HG03280 (cell line): ENCODE measurements around the gene SYTL1.
A peak's percentile ranks its signal among the peaks of the same experiment; 100 is the strongest.
"Not testable (repeated sequence)": the region's sequence is repeated elsewhere in the genome, so short reads cannot be mapped to it uniquely, and the experiment has no call there.

Experiments
- ATAC-seq: cut with Tn5 transposase; IDR thresholded peaks from one replicate; pipeline ENCODE4 v1.9.1; 2021; ENCODE audit warnings: mild to moderate bottlenecking, moderate library complexity; ENCODE audit not compliant: unreplicated experiment

The SYTL1 gene

DNA sequence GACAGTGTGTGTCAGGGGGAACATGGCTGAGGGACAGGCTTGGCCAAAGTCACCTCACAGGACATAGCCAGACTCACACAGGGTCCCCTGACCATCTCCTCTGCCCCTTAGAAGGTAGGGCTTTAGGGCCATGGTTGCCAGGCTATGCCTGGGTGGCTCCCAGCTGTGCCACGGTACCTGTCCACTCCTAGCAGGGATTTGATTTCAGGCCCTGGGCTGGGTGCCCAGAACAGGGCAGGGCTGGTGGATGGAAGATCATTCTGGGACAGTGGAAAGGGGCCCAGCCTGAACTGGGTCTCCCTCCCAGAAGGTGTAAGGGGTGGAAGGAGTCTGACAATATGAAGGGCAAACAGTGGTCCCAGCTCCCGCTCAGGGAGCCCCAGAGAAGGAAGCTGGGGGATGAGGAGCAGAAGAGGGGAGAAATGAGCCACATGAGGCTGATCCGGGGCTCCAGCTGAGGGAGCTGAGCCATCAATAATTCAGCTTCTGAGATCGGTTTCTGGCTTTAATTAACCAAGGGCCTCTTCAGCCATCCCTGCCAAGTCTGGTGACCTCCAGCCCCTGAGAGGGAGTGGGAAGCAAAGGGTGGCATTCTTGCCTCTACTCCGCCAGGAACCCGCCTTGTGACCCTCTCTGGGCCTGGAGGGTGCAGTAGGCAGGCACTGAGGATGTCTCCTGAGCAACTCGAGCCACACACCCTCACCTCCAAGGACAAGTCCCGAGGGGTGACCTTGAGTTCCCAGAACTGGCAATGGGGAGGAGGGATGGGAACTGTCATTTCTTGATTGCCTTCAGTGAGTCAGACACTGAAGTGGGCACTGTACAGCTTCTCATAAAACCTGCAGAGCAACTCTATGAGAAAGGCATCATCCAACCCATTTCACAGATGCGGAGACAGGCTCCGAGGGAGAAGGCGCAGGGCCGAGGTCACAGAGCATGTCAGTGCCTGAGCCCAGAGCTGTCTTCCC lies 39.2 kb downstream of the SYTL1 start:
- no peak for ATAC-seq

DNA sequence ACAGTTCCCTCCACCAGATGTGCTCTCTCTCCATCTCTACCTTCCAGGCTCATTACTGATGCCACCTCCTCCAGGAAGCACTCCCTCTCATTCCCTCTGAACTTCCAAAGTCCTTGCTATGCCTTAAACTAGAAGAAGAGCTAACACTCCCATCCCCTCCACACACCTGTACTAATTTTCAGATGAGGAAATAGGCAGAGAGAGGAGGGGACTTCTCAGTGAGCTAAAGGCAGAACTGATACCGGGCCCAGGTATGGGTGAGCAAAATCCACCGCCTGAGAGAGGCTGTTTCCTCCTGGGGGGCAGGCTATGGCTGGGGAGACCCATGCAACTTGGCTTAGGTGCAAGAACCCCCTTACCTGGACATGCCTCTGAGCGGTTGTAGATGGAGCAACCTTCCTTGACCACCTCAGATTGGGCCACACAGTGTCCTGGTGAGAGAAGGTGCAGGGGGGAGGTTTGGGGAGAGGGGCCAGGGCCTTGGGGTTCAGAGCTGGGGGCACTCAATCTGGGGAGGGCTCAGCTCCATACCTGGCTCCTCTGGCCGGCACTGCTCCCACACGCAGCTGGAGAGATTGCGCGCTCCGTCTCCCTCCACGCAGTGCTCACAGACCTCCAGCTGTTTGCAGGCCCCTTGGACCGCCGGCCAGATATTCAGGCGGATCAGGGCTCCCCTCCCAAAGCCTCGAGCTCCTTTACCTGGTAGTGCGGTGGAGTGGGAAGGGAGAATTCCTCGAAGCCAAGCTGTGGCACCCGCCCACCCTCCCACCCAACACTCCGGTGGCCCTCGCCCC lies 40.3 kb downstream of the SYTL1 start:
- no peak for ATAC-seq

DNA sequence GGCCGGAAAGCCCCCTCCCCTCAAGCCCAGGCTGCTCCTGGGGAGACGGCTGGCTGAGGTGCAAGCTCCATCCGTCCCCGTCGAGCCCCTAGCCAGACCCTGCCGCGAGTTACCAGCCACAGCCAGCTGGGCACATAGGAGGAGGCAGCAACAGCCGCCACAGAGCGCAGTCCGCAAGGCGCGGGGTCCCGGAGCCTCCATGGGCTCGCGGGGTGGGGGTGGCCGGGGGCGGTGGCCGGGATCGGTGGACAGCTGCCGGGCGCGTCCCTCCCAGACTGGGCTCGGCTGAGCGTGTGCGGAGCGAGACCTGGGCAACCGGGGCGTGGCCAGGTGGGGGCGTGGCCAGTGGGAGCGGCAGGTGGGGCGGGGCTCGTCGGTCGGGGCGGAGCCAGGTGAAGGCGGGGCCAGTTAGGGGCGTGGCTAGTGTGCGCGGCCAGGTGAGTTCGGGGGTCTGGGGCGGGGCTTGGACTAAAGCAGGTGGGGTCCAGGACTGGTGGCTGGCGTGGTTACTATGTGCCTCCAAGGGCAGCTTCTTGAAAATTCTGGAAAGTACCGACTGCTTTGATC lies 41.3 kb downstream of the SYTL1 start, which contains the start of gene CD164L2:
Gene CD164L2 (minus strand): TSS at position 295 of the 567 bp plus-strand sequence. CDS start 94 bp downstream, at position 201.
- no peak for ATAC-seq

DNA sequence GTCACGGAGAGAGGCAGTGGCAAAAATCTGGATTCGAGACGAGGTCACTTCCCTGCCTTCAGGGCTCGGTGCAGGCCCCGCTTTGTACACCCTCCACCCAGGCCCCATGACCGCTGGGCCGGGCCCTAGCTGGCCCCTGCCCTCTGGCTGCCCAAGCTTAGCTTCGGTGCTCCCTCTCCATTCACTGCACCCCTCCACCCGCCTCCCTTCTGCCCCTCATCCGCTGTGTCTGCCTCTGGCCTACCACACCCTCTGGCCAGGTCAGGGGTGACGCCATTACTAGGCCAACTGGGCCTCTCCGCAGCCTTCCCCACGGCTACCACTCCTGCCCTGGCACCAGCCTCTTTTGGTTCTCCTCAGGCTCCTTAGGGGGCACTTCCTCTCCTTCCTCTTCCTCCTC lies 41.8 kb downstream of the SYTL1 start:
- no peak for ATAC-seq

DNA sequence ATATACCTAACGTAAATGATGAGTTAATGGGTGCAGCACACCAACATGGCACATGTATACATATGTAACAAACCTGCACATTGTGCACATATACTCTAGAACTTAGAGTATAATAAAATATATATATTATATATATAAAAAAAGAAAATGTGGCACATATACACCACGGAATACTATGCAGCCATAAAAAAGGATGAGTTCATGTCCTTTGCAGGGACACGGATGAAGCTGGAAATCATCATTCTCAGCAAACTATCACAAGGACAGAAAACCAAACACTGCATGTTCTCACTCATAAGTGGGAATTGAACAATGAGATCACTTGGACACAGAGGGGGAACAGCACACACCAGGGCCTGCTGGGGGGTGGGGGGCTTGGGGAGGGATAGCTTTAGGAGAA lies 43.0 kb downstream of the SYTL1 start:
- ATAC-seq: not testable (repeated sequence)

DNA sequence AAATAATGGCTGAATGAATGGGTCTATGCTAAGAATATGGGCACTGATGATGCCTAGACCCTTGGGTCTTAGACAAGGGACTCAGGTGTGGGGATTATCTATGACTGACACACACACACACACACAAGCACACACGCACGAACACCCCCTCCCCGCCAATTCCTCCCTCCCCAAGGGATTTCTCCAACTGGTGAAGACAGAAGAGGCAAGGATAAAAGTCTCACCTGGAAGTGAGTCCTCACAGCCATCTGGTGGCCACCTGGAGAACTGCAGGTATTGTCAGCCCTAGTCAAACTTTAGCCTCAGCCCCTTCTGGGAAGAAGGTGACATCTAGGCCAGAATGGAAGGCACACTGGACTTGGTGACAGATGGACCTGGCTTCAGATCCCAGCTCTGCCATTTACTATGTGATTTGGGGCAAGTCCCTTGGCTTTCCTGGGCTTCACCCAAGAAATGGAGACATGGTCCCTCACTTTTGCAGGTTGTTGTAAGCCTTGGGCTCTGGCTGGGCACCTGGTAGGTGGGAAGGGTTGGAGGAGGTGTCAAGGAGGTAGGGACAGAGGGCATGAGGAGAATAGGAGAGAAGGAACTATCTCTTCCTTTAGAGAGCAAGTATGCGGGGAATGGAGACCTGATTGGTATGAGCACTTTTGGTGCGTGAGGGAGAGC lies 46.6 kb downstream of the SYTL1 start:
- no peak for ATAC-seq

DNA sequence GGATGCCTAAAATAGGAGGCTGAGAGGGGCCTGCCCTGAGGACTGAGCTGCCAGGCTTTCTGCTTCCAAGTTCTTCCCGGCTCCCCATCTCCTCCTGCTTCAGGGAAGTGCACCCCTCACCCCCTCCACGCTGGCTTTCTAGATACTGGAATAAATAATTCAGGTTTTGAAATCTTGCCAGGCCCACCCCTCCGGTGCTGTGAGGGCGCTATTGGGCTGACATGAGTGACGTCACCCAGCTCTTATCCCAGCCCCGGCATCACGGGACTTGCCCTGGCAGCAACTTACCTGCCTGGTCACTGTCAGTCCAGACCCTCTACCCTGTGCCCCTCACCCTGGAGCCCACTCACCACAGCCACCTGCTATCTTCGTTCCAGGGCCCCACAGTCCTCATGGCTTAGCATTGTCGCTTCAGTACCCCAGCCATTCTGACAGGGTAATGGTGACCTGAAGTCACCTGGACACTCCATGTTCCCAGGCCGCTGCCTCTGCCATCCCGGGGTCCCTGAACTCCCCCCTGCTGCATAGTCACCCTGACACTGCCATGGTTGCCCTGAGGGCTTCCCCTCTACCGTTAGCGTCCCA lies 49.8 kb downstream of the SYTL1 start:
- ATAC-seq: no peak

DNA sequence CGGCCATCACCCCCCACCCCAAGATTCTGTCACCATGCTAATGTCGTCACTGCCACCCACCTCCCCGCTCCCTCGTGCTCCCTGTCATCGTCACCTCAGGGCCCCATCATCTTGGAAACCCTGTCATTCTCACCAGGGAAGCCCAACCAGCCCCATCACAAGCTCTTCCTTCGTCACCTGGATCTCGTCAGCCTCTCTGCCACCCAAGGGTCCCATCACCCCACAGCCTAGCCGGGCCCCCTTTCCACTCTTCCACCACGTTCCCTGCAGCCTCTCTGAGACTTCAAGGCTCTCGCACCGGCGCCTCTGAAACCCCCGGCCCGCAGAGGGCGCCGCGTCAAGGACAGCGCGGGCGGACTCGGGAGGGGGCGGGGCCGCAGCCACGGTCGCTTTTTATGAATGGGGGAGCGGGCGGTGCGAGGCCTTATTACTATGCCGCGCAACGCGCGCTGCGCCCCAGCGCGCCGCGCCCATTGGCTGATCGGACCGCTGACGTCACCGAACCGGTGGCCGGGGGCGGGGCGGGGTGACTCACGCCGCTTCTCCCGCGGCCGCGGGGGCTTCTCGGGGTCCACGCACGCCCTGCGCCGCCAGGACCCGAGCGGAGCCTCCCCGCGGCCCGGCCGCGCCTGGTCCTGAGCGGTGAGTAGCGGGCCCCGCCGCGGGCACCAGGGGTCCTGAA lies 50.4 kb downstream of the SYTL1 start, which contains the start of gene GPR3:
Gene GPR3 (plus strand): TSS at position 527 of the 682 bp plus-strand sequence. CDS start 1,177 bp downstream, outside the sequence.
- peak; percentile 84 for ATAC-seq

DNA sequence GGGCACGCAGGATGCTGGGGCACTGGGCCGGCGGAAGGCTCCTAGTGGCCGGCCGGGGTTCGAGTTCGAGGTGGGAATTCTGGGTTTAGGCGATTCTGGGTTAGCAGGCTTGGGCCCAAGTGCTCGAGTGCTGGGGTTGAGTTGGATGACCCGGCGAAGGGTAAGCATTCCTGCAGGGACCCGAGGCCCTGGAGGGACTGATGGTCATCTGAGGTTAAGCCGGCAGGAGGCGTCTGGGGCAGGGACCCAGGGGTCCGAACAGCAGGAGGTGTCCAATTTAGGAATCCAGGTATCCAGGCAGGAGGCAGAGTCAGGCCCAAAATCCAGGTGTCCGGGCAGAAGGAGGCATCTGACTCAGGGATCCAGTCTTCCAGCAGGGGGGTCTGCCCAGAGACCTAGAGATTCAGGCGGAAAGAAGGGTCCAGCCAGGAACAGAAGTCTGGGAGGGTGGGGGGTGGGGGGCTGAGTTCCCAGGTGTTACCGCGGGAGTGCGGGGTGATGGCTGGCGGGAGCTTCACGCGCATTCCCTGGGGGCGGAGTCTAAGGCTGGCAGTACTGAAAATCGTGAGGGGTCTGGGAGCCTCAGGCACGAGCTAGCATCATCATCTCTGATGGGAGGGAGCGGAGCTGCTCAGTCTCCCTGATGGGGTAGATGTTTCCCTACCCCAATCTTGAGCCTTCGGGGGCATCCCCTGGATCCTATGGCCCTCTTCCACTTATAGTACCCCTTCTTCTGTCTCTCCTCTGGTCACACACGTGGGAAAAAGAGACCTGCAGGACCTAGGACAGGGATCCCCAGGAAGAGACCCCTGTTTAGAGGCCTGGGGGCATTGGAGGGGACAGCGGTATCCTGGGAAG lies 51.2 kb downstream of the SYTL1 start:
- no peak for ATAC-seq

DNA sequence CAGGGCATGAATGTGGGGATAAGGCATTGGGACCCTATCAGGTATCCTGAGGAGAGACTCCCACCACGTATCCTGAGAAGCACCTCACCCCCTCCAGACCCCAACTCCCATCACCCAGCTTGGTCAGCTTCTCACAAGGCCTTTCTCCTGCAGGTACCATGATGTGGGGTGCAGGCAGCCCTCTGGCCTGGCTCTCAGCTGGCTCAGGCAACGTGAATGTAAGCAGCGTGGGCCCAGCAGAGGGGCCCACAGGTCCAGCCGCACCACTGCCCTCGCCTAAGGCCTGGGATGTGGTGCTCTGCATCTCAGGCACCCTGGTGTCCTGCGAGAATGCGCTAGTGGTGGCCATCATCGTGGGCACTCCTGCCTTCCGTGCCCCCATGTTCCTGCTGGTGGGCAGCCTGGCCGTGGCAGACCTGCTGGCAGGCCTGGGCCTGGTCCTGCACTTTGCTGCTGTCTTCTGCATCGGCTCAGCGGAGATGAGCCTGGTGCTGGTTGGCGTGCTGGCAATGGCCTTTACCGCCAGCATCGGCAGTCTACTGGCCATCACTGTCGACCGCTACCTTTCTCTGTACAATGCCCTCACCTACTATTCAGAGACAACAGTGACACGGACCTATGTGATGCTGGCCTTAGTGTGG lies 51.9 kb downstream of the SYTL1 start:
- ATAC-seq: no peak

DNA sequence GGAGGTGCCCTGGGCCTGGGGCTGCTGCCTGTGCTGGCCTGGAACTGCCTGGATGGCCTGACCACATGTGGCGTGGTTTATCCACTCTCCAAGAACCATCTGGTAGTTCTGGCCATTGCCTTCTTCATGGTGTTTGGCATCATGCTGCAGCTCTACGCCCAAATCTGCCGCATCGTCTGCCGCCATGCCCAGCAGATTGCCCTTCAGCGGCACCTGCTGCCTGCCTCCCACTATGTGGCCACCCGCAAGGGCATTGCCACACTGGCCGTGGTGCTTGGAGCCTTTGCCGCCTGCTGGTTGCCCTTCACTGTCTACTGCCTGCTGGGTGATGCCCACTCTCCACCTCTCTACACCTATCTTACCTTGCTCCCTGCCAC lies 52.4 kb downstream of the SYTL1 start:
- no peak for ATAC-seq

DNA sequence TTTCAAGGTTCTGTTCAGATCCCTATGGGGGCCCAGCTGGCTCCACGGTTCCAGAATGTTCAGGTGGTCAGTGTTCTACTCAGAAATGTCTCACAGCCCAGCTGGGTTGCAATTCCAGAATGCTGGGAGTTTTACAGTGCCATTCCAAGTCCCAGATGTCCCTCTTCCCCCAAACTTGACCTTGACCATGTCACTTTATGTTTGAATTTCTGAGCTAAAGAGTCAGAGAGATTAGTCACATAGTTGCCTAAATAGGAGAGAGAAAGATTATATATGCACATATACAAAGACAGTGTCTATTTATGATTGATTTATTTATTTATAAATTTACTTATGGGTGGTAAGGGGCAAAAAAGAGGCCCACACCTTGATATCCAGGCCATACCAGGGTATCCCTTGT lies 53.1 kb downstream of the SYTL1 start:
- ATAC-seq: no peak

DNA sequence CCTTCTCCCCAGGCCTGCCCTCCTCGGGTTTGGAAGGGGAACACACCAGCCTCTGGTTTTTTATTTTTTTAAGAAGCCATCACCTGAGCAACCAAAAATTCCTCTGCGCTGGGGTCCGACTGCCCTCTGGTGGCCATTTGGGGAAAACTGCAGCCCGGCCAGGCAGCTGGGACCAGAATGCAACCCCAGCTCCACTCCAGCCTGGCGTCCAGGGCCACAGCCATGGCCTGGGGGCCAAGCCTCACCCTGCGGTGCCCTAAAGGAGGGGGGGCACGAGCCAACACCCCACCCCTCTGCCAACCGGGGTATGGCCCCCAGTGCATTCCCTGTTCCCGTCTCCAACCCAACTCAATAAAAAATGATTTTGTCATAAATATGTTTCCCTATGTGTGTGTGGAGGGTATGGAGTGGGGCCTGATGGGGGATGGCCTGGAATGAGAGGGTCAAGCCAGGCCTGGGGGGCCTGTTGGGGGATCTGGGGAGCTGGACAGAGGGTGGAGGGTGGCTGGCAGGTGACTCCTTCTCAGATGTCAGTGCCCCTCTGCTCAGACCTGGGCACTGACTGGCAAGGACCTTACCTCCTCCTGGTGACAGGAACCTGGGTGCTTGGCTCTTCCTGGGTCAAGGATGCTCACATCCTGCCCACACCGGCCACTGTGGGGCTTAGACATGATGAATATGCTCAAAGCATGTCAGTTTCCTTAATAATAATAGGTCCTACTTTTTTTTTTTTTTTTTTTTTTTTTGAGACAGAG lies 53.8 kb downstream of the SYTL1 start:
- no peak for ATAC-seq

DNA sequence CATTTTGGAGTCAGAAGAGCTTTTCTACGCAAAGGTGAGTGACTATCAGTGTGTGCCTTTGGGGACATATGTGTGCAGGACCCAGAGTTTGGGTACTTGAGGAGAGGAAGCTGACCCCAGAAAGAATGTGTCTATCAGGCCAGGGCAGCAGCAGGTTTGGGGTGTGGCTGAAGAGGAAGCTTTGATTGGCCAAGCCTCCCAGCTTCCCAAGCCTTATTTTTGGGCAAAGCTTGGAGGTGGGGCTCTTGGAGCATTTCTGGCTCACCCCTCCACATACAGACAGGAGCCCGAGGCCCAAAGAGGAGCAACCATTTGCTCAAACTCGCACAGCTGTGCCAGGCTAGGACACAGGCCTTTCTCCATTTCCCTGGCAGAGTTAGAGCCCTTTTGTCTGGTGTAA lies 55.3 kb downstream of the SYTL1 start:
- ATAC-seq: no peak

DNA sequence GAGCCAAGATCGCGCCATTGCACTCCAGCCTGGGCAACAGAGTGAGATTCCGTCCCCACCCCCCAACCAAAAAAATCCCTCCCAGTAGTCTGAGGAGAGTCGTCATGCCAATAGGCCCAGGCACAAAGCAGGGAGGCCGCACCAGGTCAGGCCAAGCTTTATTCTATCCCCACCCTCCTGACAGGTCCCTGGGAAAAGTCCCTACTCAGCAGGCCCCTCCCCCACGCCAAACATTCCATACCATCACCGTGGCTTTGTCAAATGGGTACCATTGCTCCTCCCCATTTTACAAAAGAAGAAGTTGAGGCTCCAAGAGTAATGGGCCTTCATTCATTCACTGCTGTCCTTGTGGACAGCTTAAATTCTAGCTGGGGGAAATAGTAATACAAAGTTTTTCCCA lies 55.9 kb downstream of the SYTL1 start:
- no peak for ATAC-seq

DNA sequence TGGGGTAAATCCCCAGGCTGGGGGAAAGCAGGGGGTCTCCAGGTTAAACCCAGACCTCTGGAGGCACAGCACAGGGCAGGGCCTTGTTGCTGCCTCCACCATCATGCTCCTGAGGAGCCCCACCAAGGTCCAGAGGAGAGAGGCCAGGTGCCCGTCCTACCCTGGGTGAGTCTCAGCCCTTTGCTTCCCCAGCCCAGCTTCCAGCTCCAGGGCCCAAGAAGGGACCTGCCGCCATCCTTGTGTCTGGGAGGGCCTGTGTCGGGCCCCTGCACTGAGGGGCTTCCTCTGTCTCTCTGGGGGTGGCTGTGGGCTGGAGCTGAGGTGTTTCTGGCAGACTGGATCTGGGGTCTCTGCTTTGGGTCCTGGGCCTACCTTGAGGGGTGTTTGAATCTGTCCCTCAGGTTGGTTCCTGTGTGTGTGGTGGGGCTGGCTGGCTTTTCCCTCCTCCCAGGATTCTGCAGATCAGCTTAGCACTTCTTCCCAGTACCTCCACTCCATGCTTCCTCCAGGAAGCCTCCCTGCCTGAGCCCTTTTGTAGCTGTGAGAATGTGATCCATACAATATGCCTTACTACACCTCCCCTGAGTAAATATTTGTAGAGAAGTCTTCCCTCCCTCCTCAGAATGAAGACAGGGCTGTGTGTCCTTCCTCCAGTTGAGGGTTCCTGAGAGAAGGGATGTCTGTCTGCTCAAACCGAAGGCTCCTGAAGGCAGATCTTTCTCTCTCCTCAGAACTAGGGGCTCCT lies 56.8 kb downstream of the SYTL1 start:
- ATAC-seq: no peak
